Spleen (tissue), 11 donors: ENCODE measurements around the gene MOXD1. TPM values are rescaled to one million over a fixed set of nuclear protein-coding genes. Genes with fewer than 3 reads are reported as not detected.

Experiments
- DNase-seq: peaks from one replicate; pipeline ENCODE4 v3.0.0-alpha.2; 2020
- H3K27ac ChIP-seq, 8 donors: fragments of 200-600 bp; sonication (generic) in 7 of 8; 1 replicate in 4 of 8; 2 replicates in 4 of 8; pipeline versions ENCODE4 v1.5.0 to v1.8.0; 2016 to 2021; ENCODE audit warnings: inconsistent platforms in 4 of 8, mild to moderate bottlenecking in 4 of 8, moderate library complexity in 1 of 8
- H3K27me3 ChIP-seq, 7 donors: fragments of 200-600 bp; sonication (generic) in 6 of 7; replicated peaks in 1 of 7; 1 replicate in 4 of 7; 2 replicates in 3 of 7; pipeline versions ENCODE4 v1.5.0 to v1.8.0; 2016 to 2021; ENCODE audit warnings: inconsistent platforms in 3 of 7, mild to moderate bottlenecking in 1 of 7
- H3K36me3 ChIP-seq, 6 donors: fragments of 200-600 bp; sonication (generic) in 5 of 6; 1 replicate in 4 of 6; 2 replicates in 2 of 6; pipeline versions ENCODE4 v1.5.0 to v1.8.0; 2016 to 2021; ENCODE audit warnings: inconsistent platforms in 2 of 6
- H3K4me1 ChIP-seq, 6 donors: fragments of 200-600 bp; sonication (generic) in 5 of 6; 1 replicate in 3 of 6; 2 replicates in 3 of 6; pipeline versions ENCODE4 v1.5.0 to v1.8.0; 2016 to 2021; ENCODE audit warnings: inconsistent platforms in 3 of 6
- H3K4me3 ChIP-seq, 8 donors: fragments of 200-600 bp; sonication (generic) in 7 of 8; 1 replicate in 4 of 8; 2 replicates in 4 of 8; pipeline versions ENCODE4 v1.5.0 to v1.8.0; 2016 to 2021; ENCODE audit warnings: inconsistent platforms in 4 of 8, mild to moderate bottlenecking in 4 of 8, moderate library complexity in 2 of 8
- H3K9me3 ChIP-seq, 8 donors: fragments of 200-600 bp; sonication (generic) in 7 of 8; 1 replicate in 4 of 8; 2 replicates in 4 of 8; pipeline versions ENCODE4 v1.5.0 to v1.8.0; 2016 to 2021; ENCODE audit warnings: inconsistent platforms in 4 of 8
- POLR2A ChIP-seq, 3 donors: fragments of 450-650 bp; IDR thresholded peaks; one replicate each; pipeline ENCODE4 v1.5.1; 2017; ENCODE audit warnings: antibody characterized with exemption in 3 of 3, mild to moderate bottlenecking in 1 of 3
- POLR2AphosphoS5 ChIP-seq, 3 donors: sonication (generic); formaldehyde crosslinking; IDR thresholded peaks; one replicate each; pipeline ENCODE4 v1.5.1; 2017; ENCODE audit warnings: antibody characterized with exemption in 3 of 3
- WGBS, 5 donors: extraction: QIAGEN DNeasy Blood & Tissue Kit in 3 of 5; methylation state at CpG; one replicate each; pipeline versions ENCODE4 v1.1.5 to v1.1.7; 2013 to 2018; 5-methylcytosine and 5-hydroxymethylcytosine counted together
- intact Hi-C: fragments of 100-400 bp; cut with DNase I; formaldehyde crosslinking; loops from one replicate; pipeline ENCODE4 v1.15.0; 2023; ENCODE audit warnings: low total_unique reads
- polyA plus RNA-seq, 3 donors: library from polyadenylated mRNA; stranded (reverse); fragments of 200-250 nt; gene quantifications; one replicate each; pipeline ENCODE4 v1.2.1, GENCODE V29; 2013
- total RNA-seq, 7 donors: library from RNA; depleted of rRNA in 3 of 7; stranded (reverse); fragments of >200 nt in 3 of 7; fragmentation: NEBNext Ultra II Directional in 4 of 7; extraction: Animal tissue kit (Norgen Biotek cat#: 25700) in 4 of 7; gene quantifications; one replicate each; pipeline versions ENCODE4 v1.1.0 to v1.2.1, GENCODE V29; 2016 to 2021
- TF ChIP-seq, protein P1 (sequence below), 11 experiments: fragments of 200-600 bp in 7 of 11; fragments of 450-650 bp in 4 of 11; sonication (generic) in 4 of 11; IDR thresholded peaks in 8 of 11; conservative IDR thresholded peaks in 3 of 11; 1 replicate in 7 of 11; 2 replicates in 4 of 11; pipeline versions ENCODE4 v1.4.0 to v1.8.0; 2016 to 2021; ENCODE audit warnings: antibody characterized with exemption in 11 of 11, inconsistent platforms in 4 of 11, mild to moderate bottlenecking in 1 of 11
- donor health status: healthy with polysubstance abuse.
- donor health status: DM: no; HTN: no; CAD: no; lungs with moderate emphysema.
- donor health status: DM: no; HTN: no; CAD: no.
- donor health status: Bipolar disorder and iron deficiency.
- donor health status: healthy.
- donor health status: DM: no; HTN: no; CAD: no.
- donor health status: DM: yes; HTN: yes; CAD: no.

Gene MOXD1
- total and polyA plus RNA-seq, 10 donors = 2.9 to 10.2 (median 6.1) TPM

DNA sequence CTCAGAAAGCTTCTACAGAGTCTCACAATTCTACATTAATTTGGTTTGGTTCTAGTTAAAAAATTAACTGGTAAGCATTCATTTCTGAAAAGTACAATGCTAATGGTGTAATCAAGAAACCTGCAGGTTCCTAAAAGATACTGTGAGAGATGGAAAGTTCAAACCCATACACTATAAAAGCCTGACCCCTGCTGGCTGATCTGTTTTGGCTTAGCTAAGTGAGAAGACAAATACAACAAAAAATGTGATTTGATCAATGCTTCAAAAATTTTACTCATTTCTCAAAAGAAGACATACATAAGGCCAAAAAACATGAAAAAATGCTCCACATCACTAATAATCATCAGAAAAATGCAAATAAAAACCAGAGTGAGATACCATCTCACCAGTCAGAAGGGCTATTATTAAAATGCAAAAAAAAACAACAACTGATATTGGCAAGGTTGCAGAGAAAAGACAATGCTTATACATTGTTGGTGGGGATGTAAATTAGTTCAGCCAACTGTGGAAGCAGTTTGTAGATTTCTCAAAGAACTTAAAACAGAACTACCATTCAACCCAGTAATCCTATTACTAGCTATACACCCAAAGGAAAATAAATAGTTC lies 102.8 kb downstream of the MOXD1 start:
- no peak for DNase-seq
- Histone ChIP-seq H3K4me1 (no peaks in the 10 kb centered on the region), H3K27me3 (no peaks in the 10 kb centered on the region), H3K27ac (no peak overlapping the region), H3K36me3 (no peaks in the 10 kb centered on the region), H3K4me3 (no peak overlapping the region), H3K9me3 (no peaks in the 10 kb centered on the region)
- TF ChIP-seq, protein P1, sequence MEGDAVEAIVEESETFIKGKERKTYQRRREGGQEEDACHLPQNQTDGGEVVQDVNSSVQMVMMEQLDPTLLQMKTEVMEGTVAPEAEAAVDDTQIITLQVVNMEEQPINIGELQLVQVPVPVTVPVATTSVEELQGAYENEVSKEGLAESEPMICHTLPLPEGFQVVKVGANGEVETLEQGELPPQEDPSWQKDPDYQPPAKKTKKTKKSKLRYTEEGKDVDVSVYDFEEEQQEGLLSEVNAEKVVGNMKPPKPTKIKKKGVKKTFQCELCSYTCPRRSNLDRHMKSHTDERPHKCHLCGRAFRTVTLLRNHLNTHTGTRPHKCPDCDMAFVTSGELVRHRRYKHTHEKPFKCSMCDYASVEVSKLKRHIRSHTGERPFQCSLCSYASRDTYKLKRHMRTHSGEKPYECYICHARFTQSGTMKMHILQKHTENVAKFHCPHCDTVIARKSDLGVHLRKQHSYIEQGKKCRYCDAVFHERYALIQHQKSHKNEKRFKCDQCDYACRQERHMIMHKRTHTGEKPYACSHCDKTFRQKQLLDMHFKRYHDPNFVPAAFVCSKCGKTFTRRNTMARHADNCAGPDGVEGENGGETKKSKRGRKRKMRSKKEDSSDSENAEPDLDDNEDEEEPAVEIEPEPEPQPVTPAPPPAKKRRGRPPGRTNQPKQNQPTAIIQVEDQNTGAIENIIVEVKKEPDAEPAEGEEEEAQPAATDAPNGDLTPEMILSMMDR (IDR thresholded peaks at IDR 0.05 in 8 of 11, conservative IDR thresholded peaks at IDR 0.05 in 3 of 11) = peak in 9 of 11 experiments; percentile 23 to 63 (median 50)
- no peak for TF ChIP-seq POLR2A (IDR thresholded peaks at IDR 0.05)
- intact Hi-C loops = no loop called here

DNA sequence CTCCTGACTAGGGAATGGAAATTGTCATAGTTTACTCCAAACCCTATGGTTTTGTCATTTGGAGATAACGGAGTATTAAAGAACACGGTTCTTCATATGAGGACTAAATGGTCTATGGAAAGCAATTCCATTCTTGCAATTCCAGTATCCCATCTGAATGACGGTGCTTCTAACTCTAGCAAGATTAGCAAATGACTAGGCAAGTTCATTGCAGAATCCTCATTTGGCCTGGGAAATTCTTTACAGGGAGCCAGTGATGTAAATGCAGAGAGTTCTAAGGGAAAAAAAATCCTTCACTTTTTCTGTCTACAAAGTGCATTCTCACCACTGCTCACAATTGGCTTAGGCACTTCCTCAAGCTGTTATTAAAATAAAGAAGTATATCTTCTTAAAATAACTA lies 111.5 kb downstream of the MOXD1 start:
- TF ChIP-seq, protein P1 (IDR thresholded peaks at IDR 0.05 in 8 of 11, conservative IDR thresholded peaks at IDR 0.05 in 3 of 11) = no peak
- no peak for TF ChIP-seq POLR2AphosphoS5 (IDR thresholded peaks at IDR 0.05)
- TF ChIP-seq POLR2A (IDR thresholded peaks at IDR 0.05) = no peak
- Histone ChIP-seq H3K9me3 (no peaks in the 10 kb centered on the region), H3K36me3 (no peaks in the 10 kb centered on the region), H3K27me3 (no peaks in the 10 kb centered on the region), H3K27ac (no peak overlapping the region), H3K4me3 (no peak overlapping the region), H3K4me1 (peaks cover 0 to 11% (median 0%) of the 10 kb centered on the region in 6 donors)
- no peak for DNase-seq
- intact Hi-C loops = no loop called here
- WGBS, 5 donors = 76 to 93% (median 88%) methylated on average over 3 of the region's 3 CpGs

DNA sequence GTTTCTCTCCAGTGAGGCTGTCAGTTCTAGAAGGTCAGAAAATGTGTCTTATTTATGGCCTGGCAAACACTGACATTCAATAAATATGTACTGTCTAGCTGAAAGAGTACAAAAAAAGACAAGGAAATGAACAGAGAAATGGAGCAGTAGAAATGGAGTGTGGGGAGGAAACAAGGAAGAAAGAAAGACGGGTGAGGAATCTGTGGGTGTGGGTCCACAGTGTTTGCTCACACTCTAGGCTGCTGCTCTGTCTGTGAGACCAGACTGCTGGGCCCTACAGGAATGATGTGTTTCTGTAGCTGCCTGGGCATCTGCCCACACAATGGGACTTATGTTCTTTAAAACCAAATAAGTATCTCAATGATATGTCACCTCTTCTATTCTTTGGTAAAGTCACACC lies 114.2 kb downstream of the MOXD1 start:
- no peak overlapping the region for H3K27ac ChIP-seq
- 52 to 73% (median 59%) methylated on average over 1 of the region's 1 CpG for WGBS, 5 donors
- no peaks in the 10 kb centered on the region for H3K36me3 ChIP-seq
- no peak for DNase-seq
- H3K27me3 ChIP-seq = no peaks in the 10 kb centered on the region
- no peaks in the 10 kb centered on the region for H3K9me3 ChIP-seq
- intact Hi-C loops = no loop called here
- TF ChIP-seq POLR2AphosphoS5 (IDR thresholded peaks at IDR 0.05) (no peak), POLR2A (IDR thresholded peaks at IDR 0.05) (no peak)
- TF ChIP-seq, protein P1 (IDR thresholded peaks at IDR 0.05 in 8 of 11, conservative IDR thresholded peaks at IDR 0.05 in 3 of 11) = no peak
- no peak overlapping the region for H3K4me3 ChIP-seq
- H3K4me1 ChIP-seq = peaks cover 0 to 11% (median 0%) of the 10 kb centered on the region in 6 donors

DNA sequence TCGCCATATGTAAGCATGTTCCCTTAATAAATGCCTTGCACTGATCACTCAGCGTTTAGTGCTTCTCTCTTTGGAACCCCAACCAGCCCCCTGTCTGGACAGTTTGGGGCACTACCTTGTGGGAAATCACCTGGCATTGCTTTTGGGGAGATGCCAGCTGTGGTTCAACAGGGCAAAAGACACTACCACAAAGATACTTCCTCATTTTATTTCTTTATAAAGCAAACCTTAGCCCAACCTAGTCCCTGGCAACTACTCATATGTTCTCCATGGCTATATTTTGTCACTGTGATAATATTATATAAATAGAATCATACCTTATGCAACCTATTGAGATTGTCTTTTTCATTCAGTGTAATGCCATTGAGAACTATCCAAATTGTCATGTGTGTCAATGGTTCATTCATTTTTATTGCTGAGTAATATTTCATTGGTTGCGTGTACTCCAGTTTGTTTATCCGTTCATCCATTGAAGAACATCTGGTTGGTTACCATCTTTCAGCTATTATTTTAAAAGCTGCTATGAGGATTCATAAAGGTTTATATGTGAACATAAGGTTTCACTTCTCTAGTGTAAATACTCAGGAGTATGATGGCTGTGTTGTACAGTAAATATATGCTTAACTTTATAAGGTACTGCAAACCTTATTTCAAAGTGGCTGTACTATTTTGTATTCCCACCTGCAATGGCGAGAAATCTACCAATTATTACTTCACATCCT lies 114.8 kb downstream of the MOXD1 start:
- Histone ChIP-seq H3K4me3 (no peak overlapping the region), H3K36me3 (no peaks in the 10 kb centered on the region), H3K27ac (no peak overlapping the region), H3K27me3 (no peaks in the 10 kb centered on the region), H3K9me3 (no peaks in the 10 kb centered on the region), H3K4me1 (peaks cover 0 to 11% (median 0%) of the 10 kb centered on the region in 6 donors)
- TF ChIP-seq POLR2A (IDR thresholded peaks at IDR 0.05) (no peak), POLR2AphosphoS5 (IDR thresholded peaks at IDR 0.05) (no peak)
- TF ChIP-seq, protein P1 (IDR thresholded peaks at IDR 0.05 in 8 of 11, conservative IDR thresholded peaks at IDR 0.05 in 3 of 11) = no peak
- 66 to 75% (median 71%) methylated on average over 5 of the region's 5 CpGs for WGBS, 5 donors
- intact Hi-C loops = no loop called here
- DNase-seq = no peak
